Right lobe of liver (tissue), 4 donors: ENCODE data around the gene SRP54.

Source experiments
- CTCF ChIP-seq, 4 donors: fragments of 200-600 bp in 3 of 4; fragments of 450-650 bp in 1 of 4; IDR thresholded peaks; one replicate each; pipeline versions ENCODE4 v1.5.1 to v1.8.0; 2016 to 2022; ENCODE audit warnings: antibody characterized with exemption in 4 of 4, mild to moderate bottlenecking in 2 of 4
- POLR2A ChIP-seq: fragments of 450-650 bp; IDR thresholded peaks from one replicate; pipeline ENCODE4 v1.6.1; 2017; ENCODE audit warnings: antibody characterized with exemption, mild to moderate bottlenecking
- donor health status: DM: no; HTN: no; CAD: no.
- donor health status: DM: no; HTN: no; CAD: no.
- donor health status: DM: no; HTN: yes; CAD: no.

DNA sequence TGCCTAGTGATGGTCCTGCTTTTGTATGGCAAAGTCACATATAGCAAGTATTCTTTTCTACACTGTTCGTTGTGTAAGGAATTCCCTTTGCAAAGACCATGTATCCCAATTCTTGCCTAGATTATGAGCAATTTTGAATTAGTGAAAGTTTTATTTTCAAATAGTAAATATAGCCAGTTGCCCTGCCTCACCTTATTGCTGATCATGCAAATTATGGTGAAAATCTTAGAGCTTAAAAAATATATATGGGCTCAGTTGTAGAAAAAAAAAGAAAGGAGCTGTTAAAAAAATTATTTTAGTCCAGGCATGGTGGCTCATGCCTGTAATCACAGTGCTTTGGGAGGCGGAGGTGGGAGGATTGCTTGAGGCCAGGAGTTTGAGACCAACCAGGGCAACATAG, 18.8 kb downstream of the SRP54 start:
- TF ChIP-seq POLR2A, result no peak
- no peak for TF ChIP-seq CTCF (IDR thresholded peaks at IDR 0.05)
